Glutamatergic neuron (in vitro differentiated cells): ENCODE data around the gene MYH3. TPM values are rescaled to one million over a fixed set of nuclear protein-coding genes. Genes with fewer than 3 reads are reported as not detected.
"Not testable (repeated sequence)": the region's sequence is repeated elsewhere in the genome, so short reads cannot be mapped to it uniquely, and the experiment has no call there.

Experiments
- DNase-seq: peaks from one replicate; pipeline ENCODE4 v3.0.0; 2022
- H3K27ac Mint-ChIP-seq: one replicate; pipeline ENCODE4 v1.8.0; 2020; ENCODE audit warnings: mild to moderate bottlenecking, mixed read lengths, inconsistent platforms; ENCODE audit not compliant: unreplicated experiment
- H3K27me3 Mint-ChIP-seq: one replicate; pipeline ENCODE4 v1.8.0; 2020; ENCODE audit warnings: mild to moderate bottlenecking, moderate library complexity, mixed read lengths, inconsistent platforms; ENCODE audit not compliant: unreplicated experiment
- H3K36me3 Mint-ChIP-seq: one replicate; pipeline ENCODE4 v1.8.0; 2020; ENCODE audit warnings: mild to moderate bottlenecking, mixed read lengths, inconsistent platforms; ENCODE audit not compliant: unreplicated experiment
- H3K4me1 Mint-ChIP-seq: one replicate; pipeline ENCODE4 v1.8.0; 2020; ENCODE audit warnings: mild to moderate bottlenecking, low read depth, mixed read lengths, inconsistent platforms; ENCODE audit not compliant: unreplicated experiment
- H3K4me3 Mint-ChIP-seq: one replicate; pipeline ENCODE4 v1.8.0; 2020; ENCODE audit warnings: mild to moderate bottlenecking, mixed read lengths, inconsistent platforms; ENCODE audit not compliant: unreplicated experiment
- H3K9me3 Mint-ChIP-seq: one replicate; pipeline ENCODE4 v1.8.0; 2020; ENCODE audit warnings: mild to moderate bottlenecking, moderate library complexity, mixed read lengths, inconsistent platforms; ENCODE audit not compliant: unreplicated experiment
- CTCF ChIP-seq: fragments of 200-600 bp; sonication (generic); IDR thresholded peaks from one replicate; pipeline ENCODE4 v1.5.0; 2021; ENCODE audit not compliant: partially characterized antibody, unreplicated experiment
- total RNA-seq: library from RNA; stranded (reverse); fragmentation: NEBNext Ultra II Directional; extraction: Animal tissue kit (Norgen Biotek cat#: 25700); gene quantifications from one replicate; pipeline ENCODE4 v1.2.1, GENCODE V29; 2021; ENCODE audit not compliant: unreplicated experiment

Gene MYH3
- total RNA-seq, 1 donor from 2014 or later = 2.1 TPM

GRCh38 chr17:10697092-10698081 lies 40.3 kb upstream of the MYH3 start, which contains the start of the genes ADPRM and SCO1:
Gene ADPRM (plus strand): TSS chr17:10697594. CDS start chr17:10704927, 7,333 bp downstream.
Gene SCO1 (minus strand): TSS chr17:10697533. CDS start chr17:10697507, 26 bp downstream.
- Mint-ChIP-seq H3K36me3 (no peaks in the 10 kb centered on the region), H3K9me3 (no peaks in the 10 kb centered on the region), H3K27ac (peak within 1 kb of the TSS; percentile 68), H3K4me3 (peak within 1 kb of the TSS; percentile 95), H3K27me3 (no peaks in the 10 kb centered on the region), H3K4me1 (peaks cover 10% of the 10 kb centered on the region)
- no peak for TF ChIP-seq CTCF
- DNase-seq = peak; percentile 94

DNA sequence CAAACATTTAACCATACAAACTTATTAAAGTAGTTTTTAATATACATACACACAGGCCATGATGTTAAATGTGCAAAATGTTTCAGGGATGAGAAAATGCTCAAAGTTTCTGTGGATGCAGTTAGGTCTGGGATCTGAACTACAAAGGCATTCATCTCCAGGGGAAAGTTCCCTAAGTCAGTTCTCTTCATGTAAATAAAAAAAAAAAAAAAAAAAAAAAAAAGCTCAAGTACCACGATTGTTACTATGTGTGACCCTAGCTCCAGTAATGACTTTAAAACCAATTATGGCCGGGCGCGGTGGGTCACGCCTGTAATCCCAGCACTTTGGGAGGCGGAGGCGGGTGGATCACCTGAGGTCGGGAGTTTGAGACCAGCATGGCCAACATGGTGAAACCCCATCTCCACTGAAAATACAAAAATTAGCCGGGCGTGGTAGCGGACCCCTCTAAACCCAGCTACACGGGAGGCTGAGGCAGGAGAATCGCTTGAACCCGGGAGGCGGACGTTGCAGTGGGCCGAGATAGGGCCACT lies 38.8 kb upstream of the MYH3 start:
- not testable (repeated sequence) for H3K9me3 Mint-ChIP-seq, H3K36me3 Mint-ChIP-seq, H3K4me1 Mint-ChIP-seq, DNase-seq, H3K27ac Mint-ChIP-seq, H3K27me3 Mint-ChIP-seq
- peak overlapping the region; percentile 95 for H3K4me3 Mint-ChIP-seq

GRCh38 chr17:10687499-10687898 lies 30.4 kb upstream of the MYH3 start:
- Mint-ChIP-seq H3K9me3 (no peaks in the 10 kb centered on the region), H3K36me3 (no peaks in the 10 kb centered on the region), H3K27ac (no peak overlapping the region), H3K4me3 (no peak overlapping the region), H3K4me1 (no peaks in the 10 kb centered on the region), H3K27me3 (no peaks in the 10 kb centered on the region)
- DNase-seq = no peak
- TF ChIP-seq CTCF = no peak

DNA sequence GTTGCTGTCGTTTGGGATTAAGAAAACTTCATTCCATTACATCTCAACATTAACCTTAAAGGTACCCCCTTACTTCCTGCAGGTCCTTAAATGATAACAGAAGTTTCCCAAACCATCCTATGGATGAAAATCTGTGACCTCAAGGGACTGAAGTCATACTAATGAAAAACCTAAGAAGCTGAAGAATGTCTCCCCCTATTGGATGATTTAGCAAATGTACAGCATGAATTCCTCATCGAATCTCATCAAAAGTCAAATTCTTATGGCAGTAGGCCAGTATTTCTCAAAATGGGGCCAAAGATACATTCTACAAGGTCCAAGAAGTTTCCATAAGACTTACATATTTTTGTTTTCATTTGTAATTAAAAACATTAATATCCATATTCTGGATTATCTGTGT lies 26.7 kb upstream of the MYH3 start:
- Mint-ChIP-seq H3K9me3 (no peaks in the 10 kb centered on the region), H3K27me3 (no peaks in the 10 kb centered on the region), H3K36me3 (no peaks in the 10 kb centered on the region), H3K4me3 (no peak overlapping the region), H3K27ac (no peak overlapping the region), H3K4me1 (no peaks in the 10 kb centered on the region)
- TF ChIP-seq CTCF = peak; percentile 75
- DNase-seq = no peak

GRCh38 chr17:10681866-10682446 lies 24.8 kb upstream of the MYH3 start:
- Mint-ChIP-seq H3K27ac (no peak overlapping the region), H3K36me3 (no peaks in the 10 kb centered on the region), H3K4me1 (no peaks in the 10 kb centered on the region), H3K9me3 (no peaks in the 10 kb centered on the region), H3K27me3 (no peaks in the 10 kb centered on the region), H3K4me3 (no peak overlapping the region)
- DNase-seq = no peak
- TF ChIP-seq CTCF = no peak
